OCI-LY3 (cell line): ENCODE measurements around the gene ESRRG.

Experiments used
- H2AFZ ChIP-seq: fragments of 200-600, 300-600 bp; shearing (Covaris generic); 2 replicates; pipeline ENCODE4 v1.6.0; 2014; ENCODE audit warnings: antibody characterized with exemption, low read depth, low read length
- H3K27ac ChIP-seq: fragments of 200-600, 300-600 bp; sonication (generic); 2 replicates; pipeline ENCODE4 v1.5.1; 2014; ENCODE audit warnings: mild to moderate bottlenecking, low read length, moderate library complexity, mixed read lengths
- H3K27me3 ChIP-seq: fragments of 200-600, 300-600 bp; sonication (generic); 2 replicates; pipeline ENCODE4 v1.6.1; 2014; ENCODE audit warnings: low read depth, low read length, mixed read lengths
- H3K36me3 ChIP-seq: fragments of 200-600, 300-600 bp; sonication (generic); replicated peaks from 2 replicates; pipeline ENCODE3; 2014; ENCODE audit warnings: low read depth, low read length, mixed read lengths
- H3K4me1 ChIP-seq: fragments of 300-600, 200-600 bp; sonication (generic); 2 replicates; pipeline ENCODE4 v1.6.1; 2014; ENCODE audit warnings: low read length, mixed read lengths
- H3K4me2 ChIP-seq: fragments of 200-600, 300-600 bp; sonication (generic); 2 replicates; pipeline ENCODE4 v1.6.1; 2014; ENCODE audit warnings: low read length, mixed read lengths
- H3K4me3 ChIP-seq: fragments of 300-600, 200-600 bp; sonication (generic); 2 replicates; pipeline ENCODE4 v1.5.1; 2014; ENCODE audit warnings: antibody characterized with exemption, mild to moderate bottlenecking, low read length, moderate library complexity
- H3K79me2 ChIP-seq: fragments of 300-600, 200-600 bp; shearing (Covaris generic); 2 replicates; pipeline ENCODE4 v1.6.1; 2014; ENCODE audit warnings: mild to moderate bottlenecking, low read length, mixed read lengths
- H3K9ac ChIP-seq: fragments of 300-600, 200-600 bp; shearing (Covaris generic); 2 replicates; pipeline ENCODE4 v1.6.0; 2014; ENCODE audit warnings: mild to moderate bottlenecking, low read length, moderate library complexity
- H3K9me3 ChIP-seq: fragments of 200-600, 300-600 bp; shearing (Covaris generic); 2 replicates; pipeline ENCODE4 v1.6.1; 2014; ENCODE audit warnings: low read length, mixed read lengths; ENCODE audit not compliant: insufficient read depth
- H4K20me1 ChIP-seq: fragments of 200-600, 300-600 bp; sonication (generic); 2 replicates; pipeline ENCODE4 v1.6.1; 2016; ENCODE audit warnings: low read length, mixed read lengths; ENCODE audit not compliant: insufficient read depth
- CTCF ChIP-seq: fragments of 200-600, 300-600 bp; sonication (generic); IDR thresholded peaks from 2 replicates; pipeline ENCODE4 v1.5.1; 2014; ENCODE audit warnings: antibody characterized with exemption, low read length, low read depth
- EZH2phosphoT487 ChIP-seq: fragments of 200-600 bp; shearing (Covaris generic); IDR thresholded peaks from 2 replicates; pipeline ENCODE4 v1.6.1; 2018; ENCODE audit warnings: antibody characterized with exemption, mixed run types, low read depth

The ESRRG gene

GRCh38 chr1:216562383-216562782 is 160.8 kb downstream of the ESRRG start:
- Histone ChIP-seq H3K9me3 (no peaks in the 10 kb centered on the region), H3K27ac (no peak overlapping the region), H3K79me2 (no peaks in the 10 kb centered on the region), H3K4me3 (no peak overlapping the region), H2AFZ (no peak overlapping the region), H3K9ac (no peak overlapping the region), H4K20me1 (no peaks in the 10 kb centered on the region), H3K27me3 (no peaks in the 10 kb centered on the region), H3K4me2 (no peak overlapping the region), H3K36me3 (no peaks in the 10 kb centered on the region), H3K4me1 (no peaks in the 10 kb centered on the region)
- TF ChIP-seq CTCF (no peak), EZH2phosphoT487 (no peak)

DNA sequence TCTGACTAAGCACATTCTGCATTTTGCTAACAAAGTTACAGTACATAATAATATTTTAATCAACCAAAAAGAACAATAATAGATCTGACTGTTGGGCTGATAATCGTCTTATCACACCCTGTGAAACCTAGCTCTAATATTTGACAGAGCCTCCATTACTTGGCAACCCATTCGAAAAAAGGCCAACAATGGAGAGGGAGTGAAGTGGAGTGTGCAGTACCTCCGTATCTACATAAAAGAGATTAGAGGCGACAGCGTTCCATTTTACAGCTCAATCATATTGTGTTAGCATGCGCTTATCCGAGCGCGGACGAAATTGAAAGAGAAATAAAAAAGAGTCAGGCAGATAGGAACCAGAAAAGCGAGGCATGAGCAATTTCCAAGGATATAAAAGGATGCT is 162.7 kb downstream of the ESRRG start:
- H3K36me3 ChIP-seq = no peaks in the 10 kb centered on the region
- no peaks in the 10 kb centered on the region for H3K4me1 ChIP-seq
- no peak overlapping the region for H3K27ac ChIP-seq
- H3K4me2 ChIP-seq = no peak overlapping the region
- no peak overlapping the region for H3K4me3 ChIP-seq
- H3K9ac ChIP-seq = no peak overlapping the region
- H4K20me1 ChIP-seq = no peaks in the 10 kb centered on the region
- H3K9me3 ChIP-seq = no peaks in the 10 kb centered on the region
- H3K79me2 ChIP-seq = no peaks in the 10 kb centered on the region
- no peak overlapping the region for H2AFZ ChIP-seq
- TF ChIP-seq CTCF (no peak), EZH2phosphoT487 (no peak)
- H3K27me3 ChIP-seq = no peaks in the 10 kb centered on the region

DNA sequence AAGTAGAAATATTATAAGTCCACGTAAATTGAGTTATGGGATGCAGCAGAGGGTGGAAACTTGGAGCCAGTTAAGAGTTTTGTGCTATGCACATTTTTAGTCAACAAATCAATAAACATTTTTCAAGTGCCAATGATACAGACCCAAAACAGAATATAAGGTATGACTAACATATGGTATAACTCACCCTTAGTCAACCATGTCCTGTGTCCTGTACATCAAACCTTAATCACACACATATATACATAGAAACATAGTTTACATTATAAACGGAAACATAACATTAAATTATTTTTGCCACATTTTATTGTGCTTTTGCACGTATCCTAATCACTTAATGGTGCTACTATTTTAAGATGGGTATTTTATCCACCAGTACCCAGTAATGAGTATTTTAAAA is 163.9 kb downstream of the ESRRG start:
- TF ChIP-seq CTCF = no peak
- no peak for TF ChIP-seq EZH2phosphoT487
- H3K36me3 ChIP-seq = no peaks in the 10 kb centered on the region

GRCh38 chr1:216555653-216556052 is 167.6 kb downstream of the ESRRG start:
- Histone ChIP-seq H3K4me1 (no peaks in the 10 kb centered on the region), H3K27me3 (no peaks in the 10 kb centered on the region), H3K9me3 (no peaks in the 10 kb centered on the region), H3K4me3 (no peak overlapping the region), H3K4me2 (no peak overlapping the region), H3K27ac (no peak overlapping the region), H3K79me2 (no peaks in the 10 kb centered on the region), H2AFZ (no peak overlapping the region), H3K36me3 (no peaks in the 10 kb centered on the region), H4K20me1 (no peaks in the 10 kb centered on the region), H3K9ac (no peak overlapping the region)
- no peak for TF ChIP-seq CTCF
- TF ChIP-seq EZH2phosphoT487 = no peak

More for the DNA sequence above, 163.9 kb downstream of the ESRRG start:
- H3K27me3 ChIP-seq = no peaks in the 10 kb centered on the region
- H4K20me1 ChIP-seq = no peaks in the 10 kb centered on the region
- H2AFZ ChIP-seq = no peak overlapping the region
- H3K27ac ChIP-seq = no peak overlapping the region
- H3K4me3 ChIP-seq = no peak overlapping the region
- H3K9ac ChIP-seq = no peak overlapping the region
- no peak overlapping the region for H3K4me2 ChIP-seq
- no peaks in the 10 kb centered on the region for H3K79me2 ChIP-seq
- H3K9me3 ChIP-seq = no peaks in the 10 kb centered on the region
- H3K4me1 ChIP-seq = no peaks in the 10 kb centered on the region
